DND-41 (cell line): ENCODE data around the gene S100A2.

Experiments
- ATAC-seq: fragments of 200-7000 bp; cut with Tn5 transposase; 3 replicates; pipeline ENCODE4 v1.9.1; 2021; ENCODE audit warnings: low read depth; ENCODE audit not compliant: insufficient read depth
- DNase-seq: peaks from one replicate; pipeline ENCODE4 v3.0.0-alpha.2; 2020
- H2AFZ ChIP-seq: 2 replicates; pipeline ENCODE4 v1.6.0; 2012; ENCODE audit warnings: low read depth, low read length
- H3K27ac ChIP-seq: 2 replicates; pipeline ENCODE4 v1.5.1; 2012; ENCODE audit warnings: low read length, inconsistent platforms
- H3K27me3 ChIP-seq: fragments of 200-600 bp; sonication (generic); 2 replicates; pipeline ENCODE4 v1.6.0; 2012; ENCODE audit warnings: low read length, mild to moderate bottlenecking, inconsistent platforms; ENCODE audit not compliant: insufficient read depth, poor library complexity
- H3K36me3 ChIP-seq: 2 replicates; pipeline ENCODE4 v1.5.1; 2012; ENCODE audit warnings: low read length, inconsistent platforms; ENCODE audit not compliant: insufficient read depth
- H3K4me1 ChIP-seq: 2 replicates; pipeline ENCODE4 v1.5.1; 2012; ENCODE audit warnings: mild to moderate bottlenecking, low read length; ENCODE audit not compliant: insufficient read depth
- H3K4me2 ChIP-seq: 2 replicates; pipeline ENCODE4 v1.6.0; 2012; ENCODE audit warnings: mild to moderate bottlenecking, moderate library complexity, low read length, inconsistent platforms; ENCODE audit not compliant: insufficient read depth
- H3K4me3 ChIP-seq, 2 experiments: fragments of 200-600 bp in 1 of 2; shearing (Covaris generic) in 1 of 2; 2 replicates each; pipeline ENCODE4 v1.5.1; 2012 to 2016; ENCODE audit warnings: inconsistent platforms in 2 of 2, low read length in 2 of 2, mild to moderate bottlenecking in 2 of 2, low read depth in 1 of 2, moderate library complexity in 1 of 2
- H3K79me2 ChIP-seq: 2 replicates; pipeline ENCODE4 v1.6.0; 2012; ENCODE audit warnings: low read length, inconsistent platforms; ENCODE audit not compliant: insufficient read depth
- H3K9ac ChIP-seq: 2 replicates; pipeline ENCODE4 v1.6.0; 2012; ENCODE audit warnings: low read depth, mild to moderate bottlenecking, inconsistent platforms, low read length, moderate library complexity
- H3K9me3 ChIP-seq: 2 replicates; pipeline ENCODE4 v1.5.1; 2012; ENCODE audit warnings: low read length, moderate library complexity, mild to moderate bottlenecking, inconsistent platforms; ENCODE audit not compliant: insufficient read depth, severe bottlenecking
- H4K20me1 ChIP-seq: 2 replicates; pipeline ENCODE4 v1.6.0; 2012; ENCODE audit warnings: low read length; ENCODE audit not compliant: insufficient read depth
- CTCF ChIP-seq: IDR thresholded peaks from 2 replicates; pipeline ENCODE4 v1.5.1; 2012; ENCODE audit warnings: borderline replicate concordance, low read length, moderate library complexity, mild to moderate bottlenecking; ENCODE audit not compliant: poor library complexity, severe bottlenecking; ENCODE audit errors: extremely low read depth
- EZH2 ChIP-seq: IDR thresholded peaks from 3 replicates; pipeline ENCODE4 v1.6.1; 2012; ENCODE audit warnings: borderline replicate concordance, low read depth, mild to moderate bottlenecking, moderate library complexity, low read length, inconsistent platforms; ENCODE audit not compliant: severe bottlenecking

The S100A2 gene

GRCh38 chr1:153534925-153535241 is 30.8 kb downstream of the S100A2 start:
- no peak overlapping the region for H2AFZ ChIP-seq

GRCh38 chr1:153534226-153534924 is 31.3 kb downstream of the S100A2 start:
- Histone ChIP-seq H3K27me3 (peaks cover 2% of the 10 kb centered on the region), H3K79me2 (no peaks in the 10 kb centered on the region), H4K20me1 (no peaks in the 10 kb centered on the region), H3K4me3 (no peak overlapping the region), H3K4me1 (peaks cover 13% of the 10 kb centered on the region), H3K9me3 (no peaks in the 10 kb centered on the region), H3K9ac (no peak overlapping the region), H2AFZ (no peak overlapping the region), H3K36me3 (no peaks in the 10 kb centered on the region), H3K27ac (no peak overlapping the region), H3K4me2 (no peak overlapping the region)
- ATAC-seq = no peak
- no peak for TF ChIP-seq CTCF
- no peak for TF ChIP-seq EZH2
- DNase-seq = no peak

More at GRCh38 chr1:153534925-153535241, 30.8 kb downstream of the S100A2 start:
- no peaks in the 10 kb centered on the region for H3K36me3 ChIP-seq
- no peaks in the 10 kb centered on the region for H4K20me1 ChIP-seq
- no peak overlapping the region for H3K4me2 ChIP-seq
- DNase-seq = no peak
- TF ChIP-seq EZH2 = no peak
- H3K79me2 ChIP-seq = no peaks in the 10 kb centered on the region
- no peak overlapping the region for H3K9ac ChIP-seq
- H3K27me3 ChIP-seq = peaks cover 2% of the 10 kb centered on the region
- no peaks in the 10 kb centered on the region for H3K9me3 ChIP-seq
- H3K4me1 ChIP-seq = peaks cover 18% of the 10 kb centered on the region
- H3K27ac ChIP-seq = no peak overlapping the region
- ATAC-seq = no peak
- no peak overlapping the region for H3K4me3 ChIP-seq

GRCh38 chr1:153533689-153534201 is 31.9 kb downstream of the S100A2 start:
- Histone ChIP-seq H2AFZ (no peak overlapping the region), H3K9me3 (no peaks in the 10 kb centered on the region), H3K9ac (no peak overlapping the region), H3K4me2 (no peak overlapping the region), H3K27me3 (peaks cover 2% of the 10 kb centered on the region), H3K4me3 (no peak overlapping the region), H3K36me3 (no peaks in the 10 kb centered on the region), H3K27ac (no peak overlapping the region), H3K79me2 (no peaks in the 10 kb centered on the region), H4K20me1 (no peaks in the 10 kb centered on the region), H3K4me1 (peaks cover 13% of the 10 kb centered on the region)
- TF ChIP-seq EZH2 (no peak), CTCF (no peak)
- ATAC-seq = no peak
- no peak for DNase-seq

- H3K4me2 ChIP-seq = no peak overlapping the region
- H3K4me3 ChIP-seq = no peak overlapping the region
- peaks cover 13% of the 10 kb centered on the region for H3K4me1 ChIP-seq
- H2AFZ ChIP-seq = no peak overlapping the region
- H3K79me2 ChIP-seq = no peaks in the 10 kb centered on the region
- peaks cover 2% of the 10 kb centered on the region for H3K27me3 ChIP-seq
- no peak overlapping the region for H3K9ac ChIP-seq
- ATAC-seq (no peak), DNase-seq (no peak)
- no peaks in the 10 kb centered on the region for H3K36me3 ChIP-seq
- no peaks in the 10 kb centered on the region for H3K9me3 ChIP-seq
- no peak overlapping the region for H3K27ac ChIP-seq
- H4K20me1 ChIP-seq = no peaks in the 10 kb centered on the region
- TF ChIP-seq CTCF (peak; percentile 14), EZH2 (no peak)
Observed at GRCh38 chr1:153532769-153533599, 32.7 kb downstream of the S100A2 start.
